T-helper 1 cell treated with Interleukin-12 subunit alpha and Interleukin-12 subunit beta and Interleukin-4 antibody, amounts not matched to agents 30 ng/mL and 1 ng/mL, for 36 hours (primary cell): ENCODE data around the gene VEGFC. TPM values are rescaled to one million over a fixed set of nuclear protein-coding genes. Genes with fewer than 3 reads are reported as not detected.

ENCODE experiments used
- intact Hi-C: fragments of 100-400 bp; cut with micrococcal nuclease; formaldehyde crosslinking; loops from one replicate; pipeline ENCODE4 v1.15.1; 2024
- total RNA-seq: library from RNA; stranded (reverse); gene quantifications from 2 replicates; pipeline ENCODE4 v1.2.3, GENCODE V29; 2022

The VEGFC gene
- total RNA-seq, 1 donor from 2014 or later, result not detected

DNA sequence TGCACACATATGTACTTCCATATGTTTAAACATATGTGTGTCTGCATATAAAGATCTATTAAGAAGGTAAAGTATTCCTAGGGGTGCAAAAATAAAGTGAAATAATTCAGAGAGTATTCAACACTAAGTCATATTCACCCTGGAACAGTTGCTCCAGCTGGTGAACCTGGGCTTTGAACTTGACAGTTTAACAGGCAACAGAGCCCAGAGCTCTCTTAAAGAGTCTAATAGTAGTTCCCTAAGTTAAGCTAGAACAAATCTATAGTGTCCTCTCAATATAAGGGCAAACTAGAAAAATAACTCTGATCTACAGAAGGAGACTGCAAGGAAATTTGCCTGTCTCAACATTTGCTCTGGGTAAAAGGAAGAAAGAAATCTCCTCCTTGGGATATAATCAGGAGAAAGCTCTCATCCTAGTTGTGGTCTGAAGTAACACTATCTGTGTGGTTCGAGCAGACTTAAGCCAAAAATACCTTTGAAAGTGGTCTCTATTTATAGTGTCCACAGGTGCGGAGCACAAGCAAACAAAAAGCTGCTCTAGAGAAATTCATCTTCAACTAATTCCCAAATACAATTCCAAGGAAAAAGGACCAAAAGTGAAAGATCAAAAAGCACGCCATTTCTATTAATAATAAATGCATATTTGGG is 29.9 kb downstream of the VEGFC start:
- intact Hi-C loops, result no loop called here

DNA sequence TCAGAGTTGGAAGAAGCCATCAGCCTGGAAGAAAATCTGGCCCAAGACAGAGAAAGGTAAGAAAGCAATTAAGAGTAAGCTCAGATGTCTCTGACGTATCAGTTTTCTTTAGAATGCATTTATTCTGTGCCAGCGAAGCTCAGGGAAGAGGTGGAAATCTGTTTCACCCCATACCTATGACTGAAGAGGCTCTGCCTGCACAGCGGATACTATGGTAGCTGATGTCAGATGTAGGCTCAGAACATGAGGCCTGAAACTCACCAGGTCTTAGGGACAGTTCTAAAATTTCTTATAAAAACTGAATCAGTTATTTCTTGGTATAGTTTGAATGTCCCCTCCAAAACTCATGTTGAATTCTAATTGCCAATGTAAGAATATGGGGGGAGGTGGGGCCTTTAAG is 30.9 kb downstream of the VEGFC start:
- intact Hi-C loops, result no loop called here

DNA sequence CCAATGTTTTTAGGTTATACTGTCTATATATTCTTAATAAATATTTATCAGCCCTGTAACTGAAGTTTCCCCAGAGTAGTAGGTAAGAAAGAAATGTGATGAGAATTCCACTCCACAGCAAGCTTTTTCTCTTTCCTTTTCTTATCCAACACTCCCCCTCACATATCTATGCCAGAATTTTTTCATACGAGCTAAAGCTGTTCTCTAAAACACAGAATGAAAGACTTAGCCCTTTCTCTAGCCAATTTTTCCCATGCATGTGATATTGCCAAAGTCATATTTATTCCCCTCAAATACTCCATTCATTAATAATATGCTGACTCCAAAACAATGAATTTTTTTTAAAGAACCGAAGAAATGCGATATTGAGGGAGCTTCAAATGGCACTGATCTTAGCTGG is 32.3 kb downstream of the VEGFC start:
- intact Hi-C loops, result no loop called here

DNA sequence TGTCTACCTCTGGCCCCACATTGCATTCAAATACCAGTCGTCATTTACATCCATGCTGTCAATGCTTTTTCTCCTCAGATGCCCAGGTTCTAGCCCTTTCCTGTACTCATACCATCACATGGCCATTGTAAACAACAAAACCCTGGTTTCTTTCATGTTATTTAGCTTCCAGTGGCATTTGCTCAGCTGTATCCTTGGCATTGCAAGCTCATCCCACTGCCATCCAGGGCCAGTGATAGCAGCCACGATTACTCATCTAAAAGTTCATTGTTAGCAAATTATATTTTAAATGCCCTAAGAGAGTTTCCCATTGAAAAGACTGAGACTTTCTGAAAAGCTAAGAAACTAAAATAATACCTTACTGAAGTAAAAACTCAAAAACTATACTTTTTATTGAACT is 34.0 kb downstream of the VEGFC start:
- intact Hi-C loops, result no loop called here

DNA sequence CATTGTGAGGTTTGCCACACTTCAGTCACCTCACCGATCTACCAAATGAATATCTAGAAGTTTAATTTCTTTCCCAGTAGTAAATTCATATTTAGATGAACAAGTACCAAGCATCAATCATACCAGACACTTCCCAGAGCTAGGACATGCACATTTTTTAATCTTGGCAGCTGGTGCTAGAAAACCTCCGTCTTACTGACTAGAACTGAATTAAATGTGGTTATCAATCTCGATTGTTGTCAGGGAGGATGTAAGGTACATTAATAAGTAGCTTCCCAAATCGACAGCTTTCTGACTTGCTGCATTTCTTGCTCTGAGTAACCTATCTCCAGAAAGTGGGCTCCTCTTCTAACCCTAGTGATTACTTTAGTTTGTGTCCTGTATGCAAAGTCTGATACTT is 34.4 kb downstream of the VEGFC start:
- intact Hi-C loops, result no loop called here

DNA sequence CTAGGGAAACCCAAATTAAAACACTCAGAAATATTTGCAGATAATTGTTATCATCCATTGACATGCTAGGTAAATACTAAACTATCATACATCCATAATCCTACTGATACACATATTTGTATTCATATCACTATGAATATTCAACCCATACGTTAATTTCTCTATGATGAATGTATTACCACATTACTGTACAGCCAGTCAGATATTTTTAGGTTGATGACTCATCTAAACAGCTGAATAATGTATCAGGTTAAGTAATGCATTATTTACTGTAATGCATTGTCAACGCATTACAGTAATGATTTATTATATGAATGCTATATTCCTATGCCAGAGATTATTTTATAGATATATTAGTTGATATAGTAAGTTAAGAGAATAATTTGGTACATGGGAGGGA is 37.1 kb downstream of the VEGFC start:
- intact Hi-C loops, result no loop called here

DNA sequence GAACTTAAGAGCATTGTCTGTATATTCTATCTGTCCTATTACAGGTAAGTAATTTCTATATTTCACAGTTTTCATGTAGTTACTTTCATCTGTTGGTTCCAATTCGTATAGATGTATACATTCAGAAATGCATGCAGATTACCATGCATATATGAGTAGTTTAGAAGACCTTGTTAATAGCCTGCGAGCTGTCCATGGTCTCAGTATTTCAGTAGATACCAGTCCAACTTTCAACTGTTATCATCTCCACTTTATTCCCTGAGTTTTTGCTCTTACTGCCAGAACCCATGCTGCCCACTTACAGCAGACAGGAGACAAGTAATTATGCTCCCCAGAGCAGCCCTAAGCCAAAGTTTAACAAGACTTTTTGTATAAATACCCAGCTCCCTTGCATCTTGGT is 37.7 kb downstream of the VEGFC start:
- intact Hi-C loops, result no loop called here

DNA sequence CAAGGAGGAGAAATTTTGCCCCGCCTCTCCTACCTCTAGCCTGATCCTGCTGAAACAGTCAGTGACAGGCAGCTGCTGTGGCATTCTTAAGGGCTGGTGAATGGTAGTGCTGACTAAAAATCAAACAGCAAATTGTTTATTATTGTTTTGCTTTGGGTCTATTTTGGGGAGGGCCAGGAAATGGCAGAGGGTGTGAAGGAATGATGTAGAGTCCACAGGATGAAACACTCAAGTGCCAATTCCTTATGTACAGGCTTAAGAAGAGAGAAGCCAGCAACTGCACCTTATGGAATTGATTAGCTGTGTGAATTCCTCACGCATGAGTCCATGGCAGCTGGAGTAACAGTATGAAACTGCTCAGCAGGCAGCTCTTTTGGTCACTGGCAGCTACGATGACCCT is 39.7 kb downstream of the VEGFC start:
- intact Hi-C loops, result no loop called here

DNA sequence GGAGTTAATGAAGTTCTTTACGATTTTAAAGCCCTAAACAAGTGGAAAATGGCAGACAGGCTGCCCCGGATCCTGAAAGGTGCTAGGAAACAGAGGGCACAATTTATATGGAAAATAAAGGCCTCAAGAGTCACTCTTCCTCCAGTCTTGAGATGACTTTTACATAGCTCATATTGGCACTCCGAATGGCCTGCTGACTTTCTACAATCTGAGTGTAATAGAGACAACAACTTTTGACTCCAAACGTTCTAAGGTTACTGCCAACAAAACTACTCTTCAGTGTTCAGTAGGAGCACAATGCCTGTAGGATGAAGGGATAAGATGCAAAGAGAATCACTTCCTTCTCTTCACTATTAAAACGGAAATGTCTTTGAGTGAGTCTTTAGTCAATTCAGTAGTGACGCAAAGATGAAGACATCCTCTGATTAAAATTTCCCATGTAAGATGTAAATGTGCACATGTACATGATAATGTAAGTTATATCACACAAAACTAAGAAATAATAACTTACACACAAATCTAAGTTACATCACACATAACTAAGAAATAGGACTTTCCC is 40.5 kb downstream of the VEGFC start:
- intact Hi-C loops, result no loop called here

DNA sequence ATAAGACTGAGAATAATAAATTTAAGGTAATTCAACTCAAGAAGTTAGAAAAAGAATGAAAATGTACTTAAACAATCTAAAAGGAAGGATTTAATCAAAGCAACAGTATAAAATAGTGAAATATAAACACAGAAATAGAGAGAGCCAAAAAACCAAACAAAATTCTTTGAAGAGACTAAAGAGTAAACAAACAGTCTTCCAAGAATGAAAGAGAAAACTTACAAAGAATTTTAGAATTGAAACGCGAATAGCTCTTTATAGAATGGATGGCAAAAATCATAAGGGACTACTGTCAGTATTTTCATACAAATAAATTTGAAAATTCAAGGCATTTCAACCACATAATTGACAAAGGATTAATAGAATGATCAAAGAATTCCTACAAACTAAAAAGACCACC is 41.7 kb downstream of the VEGFC start:
- intact Hi-C loops, result no loop called here

DNA sequence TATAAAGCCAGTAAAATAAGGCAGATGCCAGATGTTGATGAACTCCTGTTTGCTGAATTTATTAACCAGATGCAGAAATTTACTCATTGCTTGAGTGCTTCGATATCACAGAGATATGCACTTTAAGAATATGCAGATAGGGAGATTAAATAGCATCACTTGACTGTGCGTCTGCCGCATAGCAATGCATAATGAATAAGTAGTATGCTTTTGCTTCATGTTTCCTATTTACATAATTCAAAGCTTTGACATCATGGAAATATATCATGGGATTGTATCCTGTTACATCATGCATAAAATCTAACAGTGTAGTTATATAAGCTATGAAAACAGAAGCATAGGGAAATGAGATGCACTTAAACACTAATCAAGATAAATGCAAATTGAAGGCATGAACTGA is 45.9 kb downstream of the VEGFC start:
- intact Hi-C loops, result no loop called here

DNA sequence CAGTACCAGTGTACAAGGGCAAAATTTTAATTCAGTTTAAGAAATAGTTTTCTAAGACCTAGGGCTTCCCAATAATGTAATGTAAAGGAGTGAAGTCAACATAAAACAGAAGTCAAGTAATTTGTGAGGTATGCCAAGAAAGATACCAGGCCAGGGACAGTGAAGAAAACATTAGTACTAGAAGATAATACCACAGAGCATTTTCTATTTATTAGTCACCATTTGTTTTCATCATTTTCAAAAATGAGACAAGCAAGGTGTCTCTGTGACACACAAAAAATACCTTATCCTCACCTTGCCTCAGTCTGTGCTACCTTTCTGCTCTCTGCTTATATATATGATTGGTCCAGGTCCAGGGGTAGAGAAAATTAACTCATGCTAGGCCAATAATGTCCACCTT is 46.8 kb downstream of the VEGFC start:
- intact Hi-C loops, result no loop called here

DNA sequence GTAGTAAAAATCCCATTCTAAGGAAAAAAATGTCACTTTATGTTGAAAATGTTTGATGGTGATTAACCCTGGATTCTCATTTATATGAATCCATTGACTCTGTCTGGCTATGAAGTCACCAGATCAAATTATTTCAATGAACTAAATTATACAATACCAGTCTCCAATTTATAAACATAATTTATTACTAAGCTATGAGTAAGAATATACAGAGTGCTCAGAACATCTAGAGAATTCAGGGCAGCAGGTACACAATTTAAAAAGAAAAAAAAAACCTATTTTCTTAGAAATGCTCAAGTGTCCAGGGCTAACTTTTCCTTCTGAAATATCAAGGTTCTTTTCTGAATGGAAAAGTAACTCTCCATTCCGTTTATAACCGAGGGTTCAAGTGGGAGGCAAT is 48.6 kb downstream of the VEGFC start:
- intact Hi-C loops, result no loop called here

DNA sequence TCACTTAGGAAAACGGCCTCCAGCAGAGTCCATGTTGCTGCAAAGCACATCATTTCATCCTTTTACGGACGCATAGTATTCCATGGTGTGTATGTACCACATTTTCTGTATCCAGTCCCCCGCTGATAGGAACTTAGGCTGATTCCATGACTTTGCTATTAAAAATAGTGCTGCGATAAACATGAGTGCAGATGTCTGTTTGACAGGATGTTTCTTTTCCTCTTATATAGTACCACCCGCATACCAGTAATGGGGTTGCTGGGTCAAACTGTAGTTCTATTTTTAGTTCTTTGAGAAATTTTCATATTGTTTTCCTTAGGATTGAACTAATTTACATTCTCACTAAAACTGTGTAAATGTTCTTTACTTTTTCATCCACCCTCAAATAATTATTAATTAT is 50.5 kb downstream of the VEGFC start:
- intact Hi-C loops, result no loop called here

DNA sequence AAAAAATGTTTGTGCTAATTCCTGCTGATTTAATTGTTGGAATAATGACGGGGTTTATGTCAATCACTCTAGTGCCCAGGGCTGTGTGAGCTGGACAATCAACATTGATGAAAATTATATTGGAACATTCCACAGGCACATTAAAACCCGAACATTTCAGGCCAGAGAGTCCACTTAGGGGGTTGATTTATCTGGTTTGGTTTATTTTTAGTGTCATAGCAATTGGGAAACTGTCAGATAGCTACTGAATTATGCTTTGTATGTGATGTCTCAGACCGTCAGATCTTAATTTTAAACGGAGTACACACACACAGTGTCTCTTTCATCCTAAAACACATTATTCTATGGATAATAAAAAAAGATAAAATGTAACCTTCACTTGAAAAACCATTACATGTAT is 51.5 kb downstream of the VEGFC start:
- intact Hi-C loops, result no loop called here

DNA sequence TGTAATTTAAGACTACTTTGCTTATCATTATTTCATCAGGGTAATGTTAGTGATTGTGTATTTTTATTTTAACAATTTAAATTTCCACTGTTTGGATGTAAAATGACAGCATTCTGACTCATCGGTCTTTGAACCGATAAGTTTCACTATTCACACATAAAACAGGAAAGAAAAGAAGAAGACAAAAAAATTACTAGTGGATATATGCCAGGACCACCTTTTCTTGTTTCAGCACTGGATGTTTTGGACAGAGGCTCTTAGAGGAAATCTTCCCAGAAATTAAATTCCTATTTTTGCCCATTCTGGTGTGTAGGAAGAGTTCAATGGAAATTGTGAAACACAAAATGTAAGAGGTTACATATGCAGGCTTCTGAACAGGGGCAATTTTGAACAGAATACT is 57.4 kb downstream of the VEGFC start:
- intact Hi-C loops, result no loop called here

DNA sequence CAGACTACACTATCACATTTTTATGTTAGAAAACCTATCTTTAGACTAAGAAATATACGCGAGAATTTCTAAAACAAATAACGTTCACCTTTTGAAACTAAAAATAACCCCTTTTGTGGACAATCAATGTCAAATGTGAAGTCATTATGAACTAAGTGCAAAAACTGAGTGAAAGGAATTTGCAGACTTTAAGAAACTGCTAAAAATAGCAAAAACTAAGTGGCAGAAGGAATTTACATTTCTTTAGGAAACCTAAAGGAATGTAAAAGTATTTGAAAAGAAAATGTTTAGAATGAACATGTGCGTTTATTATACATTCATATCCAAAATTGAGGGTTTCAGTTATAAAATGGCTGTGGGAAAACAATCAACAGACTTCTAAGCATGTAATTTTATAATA is 58.3 kb downstream of the VEGFC start:
- intact Hi-C loops, result no loop called here

DNA sequence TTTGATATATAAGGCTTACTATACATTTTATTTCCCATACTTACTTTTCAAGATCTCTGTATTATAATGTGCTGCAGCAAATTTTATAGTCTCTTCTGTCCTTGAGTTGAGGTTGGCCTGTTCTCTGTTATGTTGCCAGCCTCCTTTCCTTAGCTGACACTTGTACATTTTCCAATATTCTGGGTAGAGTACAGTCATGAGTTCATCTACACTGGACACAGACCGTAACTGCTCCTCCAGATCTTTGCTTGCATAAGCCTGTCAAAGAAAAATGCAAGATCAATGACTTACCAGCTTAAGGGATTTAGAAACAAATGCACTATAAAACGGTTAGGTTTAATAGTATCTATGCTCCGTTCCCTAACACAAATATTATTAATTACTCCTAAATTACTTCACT is 63.2 kb downstream of the VEGFC start:
- intact Hi-C loops, result no loop called here

DNA sequence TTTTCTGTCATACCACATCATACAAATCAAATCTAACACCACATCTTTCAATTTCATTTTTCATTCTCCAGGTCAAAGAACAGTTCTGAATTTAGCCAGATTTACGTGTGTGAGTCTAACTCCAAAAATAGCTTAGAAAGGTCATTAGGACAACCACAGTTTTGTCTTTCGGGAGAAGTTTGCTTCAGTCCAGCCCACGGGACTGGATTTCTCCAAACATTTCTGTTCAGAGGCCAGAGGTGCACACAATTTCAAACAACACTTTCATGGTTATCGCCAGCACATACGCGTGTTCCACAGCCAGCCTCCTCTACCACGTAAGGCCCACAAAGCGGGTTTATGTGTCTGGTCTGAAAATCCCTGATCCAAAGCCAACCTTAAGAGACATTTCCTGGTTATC is 65.9 kb downstream of the VEGFC start:
- intact Hi-C loops, result no loop called here

DNA sequence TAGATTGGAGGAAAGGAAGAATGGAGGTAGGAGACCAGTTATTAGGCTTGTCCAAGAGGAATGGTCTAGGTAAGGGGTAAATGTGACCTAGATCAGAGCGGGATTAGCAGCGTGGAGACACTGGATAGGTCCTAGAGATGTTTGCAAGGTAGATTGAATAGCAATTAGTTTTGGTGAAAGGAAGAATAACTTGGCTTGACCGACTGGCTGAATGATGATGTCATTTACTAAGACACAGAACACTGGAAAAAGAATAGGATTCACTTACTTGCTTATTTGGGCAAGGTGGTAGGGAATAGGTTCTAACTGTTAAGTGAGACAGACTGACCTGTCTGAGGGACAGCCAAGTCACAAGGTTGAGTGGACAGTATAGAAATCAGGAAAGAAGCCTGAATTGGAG is 71.3 kb downstream of the VEGFC start:
- intact Hi-C loops, result no loop called here

DNA sequence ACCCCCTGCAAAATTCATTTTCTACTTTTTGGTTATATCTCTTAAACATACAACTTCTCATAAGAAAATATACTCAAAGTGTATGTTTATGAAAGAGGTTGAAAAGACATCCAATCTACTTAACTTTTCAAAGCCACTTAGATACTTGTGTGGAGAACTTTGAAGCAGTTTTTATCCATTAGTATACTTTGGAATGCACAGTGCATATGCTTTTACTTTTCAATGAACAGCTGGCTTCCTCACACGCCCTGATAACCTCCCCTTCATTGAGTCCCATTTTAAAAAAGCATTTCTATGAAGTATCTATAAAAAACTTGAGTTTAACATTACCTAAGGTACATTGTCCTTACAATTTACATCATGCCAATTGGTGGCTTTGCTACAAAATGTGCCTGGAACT is 73.8 kb downstream of the VEGFC start:
- intact Hi-C loops, result no loop called here

DNA sequence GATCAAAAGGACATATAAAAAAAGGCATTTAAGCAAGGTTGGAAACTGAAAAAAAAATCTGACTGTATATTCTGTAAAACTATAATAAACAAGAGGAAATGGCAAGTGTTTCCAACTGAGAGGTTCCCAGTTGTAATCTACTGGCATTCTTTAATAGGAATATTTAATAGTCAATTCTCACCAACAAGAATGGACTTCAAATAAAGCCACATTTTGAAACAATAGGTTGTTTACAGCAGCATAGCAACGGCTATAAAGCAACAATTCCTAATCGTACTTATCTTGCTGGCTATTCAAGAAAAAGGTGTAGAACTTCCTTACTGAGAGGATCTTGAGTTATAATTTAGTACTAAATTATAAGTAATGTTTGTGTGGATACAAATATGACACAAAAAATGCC is 75.5 kb downstream of the VEGFC start:
- intact Hi-C loops, result no loop called here

DNA sequence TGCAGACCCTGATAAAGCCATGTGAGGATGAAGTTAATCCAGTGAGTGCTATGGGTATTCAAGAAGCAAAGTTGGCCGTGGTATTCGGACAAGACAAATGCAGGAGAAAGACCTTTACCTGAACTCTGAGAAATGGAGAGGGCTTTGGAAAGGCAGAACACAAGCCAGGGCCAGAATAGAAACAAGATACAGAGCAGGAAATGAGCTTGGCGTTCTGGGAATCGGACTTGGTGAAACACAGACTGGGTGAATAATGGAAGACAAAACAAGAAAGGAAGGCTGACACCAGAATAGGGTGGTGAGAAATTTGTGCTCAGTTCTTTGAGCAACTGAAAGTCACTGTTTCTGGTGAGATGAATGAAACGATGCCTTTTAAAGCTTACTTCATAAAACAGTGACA is 83.3 kb downstream of the VEGFC start:
- intact Hi-C loops, result no loop called here

DNA sequence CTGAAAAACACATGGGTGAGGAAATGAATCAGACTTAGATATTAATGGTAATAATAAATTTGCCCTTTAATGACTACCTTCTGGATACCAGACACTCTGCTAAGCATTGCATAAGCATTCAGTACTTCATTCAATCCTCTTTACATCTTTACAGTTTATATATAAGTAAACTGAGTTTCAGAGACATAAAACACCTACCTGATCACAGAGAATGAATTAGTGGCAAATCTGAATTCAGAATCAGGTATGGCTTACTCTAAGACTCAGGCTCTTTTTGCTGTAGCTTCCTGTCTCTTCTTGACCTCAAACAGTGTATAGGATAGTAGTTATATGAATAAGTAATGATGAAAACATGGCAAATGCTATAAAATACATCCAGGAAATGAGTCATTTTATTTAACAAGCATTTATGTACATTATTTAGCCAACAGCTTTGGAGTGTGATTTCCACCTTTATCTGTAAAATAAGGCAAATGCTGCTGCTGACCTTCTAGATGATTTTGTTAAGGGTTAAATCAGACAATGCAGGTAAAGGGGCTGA is 83.9 kb downstream of the VEGFC start:
- intact Hi-C loops, result no loop called here
